Breast epithelium (tissue), 4 donors: ENCODE measurements around the gene GTPBP3. TPM values are rescaled to one million over a fixed set of nuclear protein-coding genes. Genes with fewer than 3 reads are reported as not detected.

Source experiments
- DNase-seq, 2 donors: peaks; one replicate each; pipeline ENCODE4 v3.0.0-alpha.2; 2019; ENCODE audit warnings: low spot score in 2 of 2
- H3K27ac ChIP-seq, 2 donors: fragments of 200-600 bp; sonication (generic) in 1 of 2; one replicate each; pipeline ENCODE4 v1.5.1; 2016 to 2019; ENCODE audit warnings: mild to moderate bottlenecking in 1 of 2
- H3K27me3 ChIP-seq, 2 donors: fragments of 200-600 bp; sonication (generic) in 1 of 2; one replicate each; pipeline versions ENCODE4 v1.5.1 to v1.6.0; 2017 to 2019; ENCODE audit warnings: control low read depth in 1 of 2, mild to moderate bottlenecking in 1 of 2
- H3K36me3 ChIP-seq: fragments of 200-600 bp; one replicate; pipeline ENCODE4 v1.5.1; 2019
- H3K4me1 ChIP-seq, 2 donors: fragments of 200-600 bp; sonication (generic); one replicate each; pipeline ENCODE4 v1.5.1; 2016 to 2019; ENCODE audit warnings: control low read depth in 1 of 2
- H3K4me3 ChIP-seq, 3 donors: fragments of 200-600 bp; sonication (generic); 1 replicate in 2 of 3; 2 replicates in 1 of 3; pipeline ENCODE4 v1.5.1; 2016 to 2019; ENCODE audit warnings: mild to moderate bottlenecking in 3 of 3, moderate library complexity in 2 of 3
- H3K9me3 ChIP-seq, 2 donors: fragments of 200-600 bp; sonication (generic) in 1 of 2; one replicate each; pipeline ENCODE4 v1.5.1; 2016 to 2019; ENCODE audit warnings: control low read depth in 1 of 2
- CTCF ChIP-seq, 3 donors: fragments of 450-650 bp; IDR thresholded peaks; one replicate each; pipeline ENCODE4 v1.5.1; 2016 to 2017; ENCODE audit warnings: antibody characterized with exemption in 3 of 3, mild to moderate bottlenecking in 3 of 3, moderate library complexity in 3 of 3
- POLR2A ChIP-seq: fragments of 450-650 bp; IDR thresholded peaks from one replicate; pipeline ENCODE4 v1.6.1; 2016; ENCODE audit warnings: antibody characterized with exemption, mild to moderate bottlenecking, moderate library complexity
- POLR2AphosphoS5 ChIP-seq, 3 donors: sonication (generic); formaldehyde crosslinking; IDR thresholded peaks; one replicate each; pipeline ENCODE4 v1.6.1; 2017; ENCODE audit warnings: antibody characterized with exemption in 3 of 3
- intact Hi-C: fragments of 100-400 bp; cut with DNase I; formaldehyde crosslinking; loops from one replicate; pipeline ENCODE4 v1.15.1; 2023; ENCODE audit warnings: low total_unique reads
- total RNA-seq, 3 donors: library from RNA; depleted of rRNA; stranded (reverse); fragments of >200 nt; gene quantifications; one replicate each; pipeline ENCODE4 v1.1.0, GENCODE V29; 2016

Gene GTPBP3
- total RNA-seq, 3 donors from 2014 or later: 15.5 to 22.6 (median 17.7) TPM

GRCh38 chr19:17391371-17392151, 54.2 kb downstream of the GTPBP3 start:
- DNase-seq: no peak
- Histone ChIP-seq H3K9me3 (no peaks in the 10 kb centered on the region), H3K36me3 (no peaks in the 10 kb centered on the region)

More at GRCh38 chr19:17391371-17392151, 54.2 kb downstream of the GTPBP3 start:
- H3K4me3 ChIP-seq: peak overlapping the region; percentile 24 to 69 (median 59)
- TF ChIP-seq POLR2AphosphoS5 (IDR thresholded peaks at IDR 0.05) (no peak), CTCF (IDR thresholded peaks at IDR 0.05) (no peak), POLR2A (no peak)
- no peak overlapping the region for H3K27ac ChIP-seq
- H3K4me1 ChIP-seq: peaks cover 0 to 2% of the 10 kb centered on the region in 2 donors
- intact Hi-C loops: no loop called here
- H3K27me3 ChIP-seq: peaks cover 0 to 2% of the 10 kb centered on the region in 2 donors

Other genes starting within 250 kb of the GTPBP3 start
- gene USE1, start 122.2 kb upstream of the GTPBP3 start, total RNA-seq: 10 to 100 TPM; 15.5 to 29.0 (median 27.5) TPM
- gene OCEL1, start 111.3 kb upstream of the GTPBP3 start, total RNA-seq: 10 to 100 TPM in 1 of 3 donors, 1 to 10 TPM in 2; 8.8 to 13.8 (median 9.4) TPM
- gene NR2F6, start 91.6 kb upstream of the GTPBP3 start, total RNA-seq: 10 to 100 TPM; 23.2 to 52.4 (median 34.7) TPM
- gene USHBP1, start 72.8 kb upstream of the GTPBP3 start, total RNA-seq: 1 to 10 TPM; 5.8 to 8.8 (median 7.0) TPM
- 10 to 100 TPM; 48.5 to 65.6 (median 54.1) TPM for gene BABAM1, start 70.1 kb upstream of the GTPBP3 start, total RNA-seq
- 1 to 10 TPM in 2 of 3 donors, under 1 TPM in 1; 0.96 to 1.6 (median 1.0) TPM for gene ANKLE1, start 55.7 kb upstream of the GTPBP3 start, total RNA-seq
- gene ABHD8, start 34.1 kb upstream of the GTPBP3 start, total RNA-seq: 10 to 100 TPM in 2 of 3 donors, 1 to 10 TPM in 1; 6.7 to 14.4 (median 11.0) TPM
- 100 to 1,000 TPM in 1 of 3 donors, 10 to 100 TPM in 2; 88.5 to 139 (median 98.0) TPM for gene MRPL34, start 31.7 kb upstream of the GTPBP3 start, total RNA-seq
- gene DDA1, start 28.0 kb upstream of the GTPBP3 start, total RNA-seq: 10 to 100 TPM in 2 of 3 donors, 1 to 10 TPM in 1; 9.2 to 18.7 (median 11.1) TPM
- gene ANO8, start 2.7 kb upstream of the GTPBP3 start, total RNA-seq: 1 to 10 TPM; 5.1 to 7.2 (median 5.9) TPM
- gene PLVAP, start 39.8 kb downstream of the GTPBP3 start, total RNA-seq: 10 to 100 TPM; 19.9 to 68.8 (median 51.2) TPM
- gene CCDC194, start 56.6 kb downstream of the GTPBP3 start, total RNA-seq: under 1 TPM in 2 of 3 donors, not detected in 1; 0.64 to 0.66 TPM
- 100 to 1,000 TPM in 2 of 3 donors, 10 to 100 TPM in 1; 90.1 to 131 (median 127) TPM for gene BST2, start 68.1 kb downstream of the GTPBP3 start, total RNA-seq
- gene MVB12A, start 82.5 kb downstream of the GTPBP3 start, total RNA-seq: 10 to 100 TPM; 51.5 to 76.4 (median 74.1) TPM
- gene TMEM221, start 111.1 kb downstream of the GTPBP3 start, total RNA-seq: under 1 TPM; 0.33 to 0.73 (median 0.64) TPM
- gene NXNL1, start 123.4 kb downstream of the GTPBP3 start, total RNA-seq: under 1 TPM in 1 of 3 donors, not detected in 2; 0.64 TPM
- 10 to 100 TPM; 32.4 to 35.4 (median 34.8) TPM for gene SLC27A1, start 133.0 kb downstream of the GTPBP3 start, total RNA-seq
- gene PGLS, start 174.1 kb downstream of the GTPBP3 start, total RNA-seq: 10 to 100 TPM; 62.2 to 89.8 (median 72.4) TPM
- gene COLGALT1, start 218.1 kb downstream of the GTPBP3 start, total RNA-seq: 10 to 100 TPM; 45.1 to 99.9 (median 57.0) TPM